ENCODE measurements around the gene DMRTC2.

GRCh38 chr19:41837981-41838708 lies 6.7 kb upstream of the DMRTC2 start:
- TF ChIP-seq EZH2phosphoT487 (IDR thresholded peaks at IDR 0.05; ENCODE audit: low read depth) (no peak), CTCF (IDR thresholded peaks at IDR 0.05; ENCODE audit: low read depth, low read length) (no peak)
